Forelimb muscle (tissue), 1 donor: ENCODE results near the gene RAD51C. TPM values are rescaled to one million over a fixed set of nuclear protein-coding genes. Genes with fewer than 3 reads are reported as not detected.
"Not testable (repeated sequence)": the region's sequence is repeated elsewhere in the genome, so short reads cannot be mapped to it uniquely, and the experiment has no call there.

ENCODE experiments used
- DNase-seq: peaks from one replicate; pipeline ENCODE4 v3.0.0-alpha.2; 2013; ENCODE audit warnings: low read depth
- polyA plus RNA-seq: library from polyadenylated mRNA; unstranded; fragments of 120-200 nt; gene quantifications from one replicate; pipeline ENCODE4 v1.2.1, GENCODE V29; 2013; ENCODE audit not compliant: insufficient read length

RAD51C gene
- 23.6 TPM for polyA plus RNA-seq

- DNase-seq = peak; percentile 69
Observed at GRCh38 chr17:58692239-58693055, at the start of gene RAD51C. Gene RAD51C (plus strand): TSS chr17:58692602. CDS start chr17:58692644, 42 bp downstream.

- DNase-seq = no peak
Observed at GRCh38 chr17:58643147-58643546, 49.3 kb upstream of the RAD51C start.

- DNase-seq = no peak
Observed at GRCh38 chr17:58648236-58648635, 44.2 kb upstream of the RAD51C start.

GRCh38 chr17:58657962-58658803 is 34.2 kb upstream of the RAD51C start:
- not testable (repeated sequence) for DNase-seq

DNA sequence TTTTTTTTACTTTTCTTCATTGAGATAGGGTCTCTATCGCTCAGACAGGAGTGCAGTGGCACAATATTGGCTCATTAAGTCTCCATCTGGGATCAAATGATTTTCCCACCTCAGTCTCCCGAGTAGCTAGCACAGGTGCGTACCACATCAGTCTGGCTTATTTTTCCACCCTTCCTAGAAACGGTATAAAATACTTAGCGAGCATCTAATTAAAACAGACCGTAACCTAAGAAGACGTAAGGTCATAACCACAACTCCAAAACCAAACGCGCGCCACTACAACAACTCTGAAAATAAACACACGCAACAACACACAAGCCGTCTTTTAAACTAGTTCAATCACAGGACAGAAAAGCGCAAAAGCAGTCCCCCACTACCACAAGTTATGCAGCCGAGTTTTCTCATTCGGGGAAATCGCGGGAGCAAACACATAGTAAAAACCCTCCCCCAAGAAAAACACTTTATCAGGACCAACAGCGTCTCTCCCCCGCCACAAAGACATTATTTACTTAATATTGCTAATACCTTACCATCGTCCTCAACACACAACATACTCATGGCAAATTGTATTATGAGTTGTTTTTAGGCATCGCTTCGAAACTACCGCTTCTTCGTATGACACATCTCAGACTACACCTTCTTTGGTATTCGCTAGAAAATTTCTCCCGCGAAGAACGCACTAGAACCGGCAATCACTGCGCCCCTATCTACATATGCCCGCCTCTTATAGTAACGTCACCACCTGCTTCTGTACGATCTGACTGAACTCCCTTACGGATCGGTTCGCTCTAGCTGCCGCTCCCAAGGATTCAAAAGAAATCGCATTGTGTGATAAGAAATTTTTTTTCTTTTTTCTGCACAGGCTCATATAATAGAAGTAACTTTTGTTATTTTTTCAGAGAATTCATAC is 33.3 kb upstream of the RAD51C start:
- peak; percentile 90 for DNase-seq

GRCh38 chr17:58659714-58660084 is 32.7 kb upstream of the RAD51C start:
- not testable (repeated sequence) for DNase-seq

DNA sequence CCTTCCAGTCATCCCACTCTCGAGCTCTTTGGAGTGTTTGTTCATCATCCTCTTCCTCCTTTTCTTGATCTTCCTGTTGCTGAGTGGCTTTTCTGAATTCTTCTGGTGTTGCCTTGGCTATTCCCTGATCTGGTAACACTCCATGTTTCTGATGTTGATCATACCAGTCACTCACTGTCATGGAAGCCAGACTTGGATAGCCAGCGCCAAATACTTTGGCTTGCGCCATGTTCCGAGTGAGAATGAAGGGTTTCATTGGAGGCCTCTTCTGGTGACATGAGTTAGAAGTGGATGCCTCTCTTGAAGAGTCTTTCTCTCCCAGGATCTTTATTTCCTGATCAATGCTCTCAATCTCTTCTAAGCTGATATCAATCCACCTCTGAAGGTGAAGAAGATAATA is 31.8 kb upstream of the RAD51C start:
- DNase-seq = no peak

DNA sequence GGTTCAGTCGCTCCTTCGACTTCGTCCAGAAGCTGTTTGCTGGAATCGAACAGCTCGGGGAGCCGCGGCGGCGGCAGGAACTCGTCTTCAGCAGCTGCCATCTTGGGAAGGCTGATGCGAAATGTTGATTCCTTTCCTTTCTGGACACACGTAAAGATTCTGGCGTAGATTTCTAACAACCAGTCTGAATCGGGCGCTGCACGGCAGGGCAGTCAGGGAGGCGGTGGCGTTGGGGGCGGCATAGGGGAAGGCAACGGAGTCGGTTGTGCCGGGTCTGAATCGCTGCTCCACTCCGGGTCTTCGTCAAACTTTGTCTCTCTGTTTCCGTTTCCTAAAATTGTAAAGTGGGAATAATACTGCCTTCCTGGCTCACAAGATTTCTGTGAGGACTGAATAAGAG is 30.9 kb upstream of the RAD51C start:
- no peak for DNase-seq

DNA sequence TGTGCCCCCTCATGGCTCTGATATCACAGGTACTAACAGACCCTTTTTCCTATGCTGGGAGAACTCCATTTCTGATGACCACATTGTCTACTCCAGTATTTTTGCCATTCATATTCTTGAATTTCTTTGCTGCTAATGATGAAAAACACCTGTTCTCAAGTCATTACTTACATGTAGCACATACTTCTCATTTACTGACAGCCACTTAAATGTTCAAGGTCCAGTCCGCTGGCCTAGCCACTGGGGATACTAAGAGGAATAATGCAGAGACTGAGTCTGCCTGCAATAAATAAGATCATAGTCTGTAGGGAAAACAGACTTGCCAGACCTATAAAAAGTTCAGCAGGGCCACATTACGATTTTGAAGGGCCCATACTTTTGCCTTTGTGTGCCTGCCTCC is 28.1 kb upstream of the RAD51C start:
- no peak for DNase-seq

DNA sequence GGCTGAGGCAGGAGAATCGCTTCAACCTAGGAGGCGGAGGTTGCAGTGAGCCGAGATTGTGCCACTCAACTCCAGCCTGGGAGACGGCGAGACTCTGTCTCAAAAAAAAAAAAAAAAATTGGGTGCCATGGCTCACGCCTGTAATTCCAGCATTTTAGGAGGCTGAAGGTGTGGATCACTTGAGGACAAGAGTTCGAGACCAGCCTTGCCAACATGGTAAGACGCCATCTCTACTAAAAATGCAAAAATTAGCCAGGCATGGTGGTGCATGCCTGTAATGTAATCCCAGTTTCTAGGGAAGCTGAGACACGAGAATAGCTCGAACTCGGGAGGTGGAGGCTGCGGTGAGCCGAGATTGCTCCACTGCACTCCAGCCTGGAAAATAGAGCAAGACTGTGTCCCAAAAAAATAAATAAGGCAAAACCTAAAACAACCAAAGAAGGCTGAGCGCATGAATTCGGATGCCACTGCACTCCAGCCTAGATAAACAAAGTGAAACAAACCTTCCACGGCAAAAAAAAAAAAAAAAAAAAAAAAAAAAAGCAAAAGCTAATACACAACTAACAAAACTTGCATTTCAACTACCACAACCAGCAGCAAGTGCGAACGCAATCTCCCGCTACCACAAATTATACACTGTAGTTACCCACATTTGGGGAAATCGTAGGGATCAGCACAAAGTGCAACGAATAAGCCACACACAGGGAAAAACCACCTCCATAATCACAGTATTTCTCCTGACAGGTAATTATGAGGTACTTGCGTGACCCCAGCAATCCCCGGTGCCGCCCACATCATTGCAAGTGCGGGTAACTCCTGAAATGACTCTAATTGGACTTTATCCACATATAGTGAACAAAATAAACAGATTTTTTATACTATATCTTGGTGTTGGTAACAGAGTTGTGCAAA is 26.2 kb upstream of the RAD51C start:
- DNase-seq = no peak

DNA sequence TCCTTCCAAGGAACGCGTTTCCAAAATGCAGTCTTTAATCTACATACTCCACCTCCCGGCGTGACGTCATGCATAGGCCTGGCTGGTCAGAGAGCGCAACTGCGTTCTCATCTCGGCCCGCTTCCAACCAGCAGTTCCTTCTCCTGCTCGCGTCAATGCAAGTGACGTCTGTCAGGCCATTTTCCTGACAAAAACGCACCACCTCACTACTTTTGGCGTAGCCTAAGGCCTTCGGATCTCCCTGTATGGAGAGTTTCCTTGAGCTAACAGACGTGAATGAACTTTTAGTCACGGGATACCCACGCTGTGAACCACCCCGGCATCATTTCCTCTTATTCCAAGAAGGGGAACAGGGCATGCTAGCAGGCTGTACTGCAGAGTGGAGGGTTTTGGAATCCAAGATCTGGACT is 25.5 kb upstream of the RAD51C start:
- peak; percentile 20 for DNase-seq

- DNase-seq = no peak
Observed at GRCh38 chr17:58667934-58668597, 24.3 kb upstream of the RAD51C start.

DNA sequence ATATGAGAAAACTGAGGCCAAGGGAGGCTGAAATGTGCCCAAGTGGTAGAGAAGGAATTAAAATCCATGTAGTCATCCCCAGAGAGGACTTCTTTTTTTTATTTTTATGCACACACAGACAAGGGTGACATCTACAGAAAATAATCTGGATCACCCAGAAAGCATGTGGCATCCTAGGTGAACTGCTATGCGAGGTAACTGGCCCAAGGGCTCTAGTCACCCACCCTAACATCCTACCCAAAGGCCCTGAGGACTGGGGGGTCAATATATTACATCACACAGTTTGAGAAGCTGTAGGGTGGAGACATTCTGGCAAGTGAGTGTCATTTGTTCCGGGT is 23.8 kb upstream of the RAD51C start:
- no peak for DNase-seq

DNA sequence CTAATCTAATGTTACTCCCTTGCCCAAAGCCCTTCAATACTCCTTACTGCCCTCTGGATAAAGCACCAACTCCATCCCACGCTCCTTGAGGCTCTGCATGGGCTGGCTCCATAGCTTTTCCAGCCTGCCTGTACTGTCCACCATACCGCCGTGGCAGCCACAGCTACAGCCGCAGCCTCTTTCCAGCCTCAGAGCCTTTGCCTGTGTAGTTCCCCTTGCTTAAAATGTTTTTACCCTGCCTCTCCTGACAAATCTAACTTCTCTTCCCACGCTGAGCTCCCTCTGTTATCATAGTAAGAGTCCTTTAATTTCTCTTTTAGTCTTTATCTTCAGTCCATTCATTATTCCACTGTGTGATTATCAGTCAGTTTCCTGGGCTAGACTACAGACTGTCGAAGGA is 22.5 kb upstream of the RAD51C start:
- no peak for DNase-seq

GRCh38 chr17:58671969-58672368 is 20.4 kb upstream of the RAD51C start:
- DNase-seq = no peak

- no peak for DNase-seq
Observed at GRCh38 chr17:58677194-58677880, 15.1 kb upstream of the RAD51C start.

DNA sequence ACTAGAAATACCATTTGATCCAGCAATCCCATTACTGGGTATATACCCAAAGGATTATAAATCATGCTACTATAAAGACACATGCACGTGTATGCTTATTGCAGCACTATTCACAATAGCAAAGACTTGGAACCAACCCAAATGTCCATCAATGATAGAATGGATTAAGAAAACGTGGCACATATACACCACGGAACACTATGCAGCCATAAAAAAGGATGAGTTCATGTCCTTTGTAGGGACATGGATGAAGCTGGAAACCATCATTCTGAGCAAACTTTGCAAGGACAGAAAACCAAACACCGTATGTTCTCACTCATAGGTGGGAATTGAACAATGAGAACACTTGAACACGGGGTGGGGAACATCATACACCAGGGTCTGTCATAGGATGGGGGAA is 14.1 kb upstream of the RAD51C start:
- DNase-seq = not testable (repeated sequence)

GRCh38 chr17:58679263-58680037 is 13.0 kb upstream of the RAD51C start:
- DNase-seq = no peak

GRCh38 chr17:58680038-58680369 is 12.4 kb upstream of the RAD51C start:
- DNase-seq = no peak
